OCI-LY3 (cell line): ENCODE results near the gene PIBF1.

Experiments used
- CTCF ChIP-seq: fragments of 200-600, 300-600 bp; sonication (generic); IDR thresholded peaks from 2 replicates; pipeline ENCODE4 v1.5.1; 2014; ENCODE audit warnings: antibody characterized with exemption, low read length, low read depth
- EZH2phosphoT487 ChIP-seq: fragments of 200-600 bp; shearing (Covaris generic); IDR thresholded peaks from 2 replicates; pipeline ENCODE4 v1.6.1; 2018; ENCODE audit warnings: antibody characterized with exemption, mixed run types, low read depth

DNA sequence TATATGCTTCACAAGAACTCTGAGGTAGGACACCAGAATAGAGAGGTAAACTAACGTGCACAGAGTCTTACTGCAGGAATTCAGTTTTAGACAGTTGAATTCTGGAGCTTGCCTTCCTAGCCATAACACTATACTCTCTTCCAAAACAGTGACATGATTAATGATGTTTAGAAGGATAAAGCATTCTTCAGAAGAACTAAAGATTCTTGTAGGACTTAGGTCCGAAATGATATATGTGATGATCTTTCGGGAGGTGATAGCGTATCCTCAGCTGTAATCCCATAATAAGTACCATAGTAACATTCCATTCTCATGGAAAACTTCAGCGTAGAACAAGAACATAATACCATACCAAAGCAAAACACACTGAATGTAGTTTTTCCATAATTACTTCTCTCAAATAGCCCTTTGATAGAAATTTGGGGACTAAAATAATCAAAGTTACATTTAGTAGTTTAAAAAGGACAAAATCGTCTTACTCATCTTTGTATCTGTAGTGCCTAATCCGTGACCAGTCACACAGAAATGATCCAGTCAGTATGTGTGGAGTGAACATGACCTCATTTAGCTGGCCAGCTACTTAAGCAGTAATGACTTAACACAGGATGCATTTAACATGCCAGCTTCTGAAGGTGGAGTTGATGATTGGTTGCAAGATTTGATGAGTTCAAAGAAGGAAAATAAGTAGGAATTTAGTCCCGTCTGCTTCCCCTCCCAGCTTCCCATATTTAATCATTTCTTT, 38.4 kb downstream of the PIBF1 start:
- TF ChIP-seq CTCF (no peak), EZH2phosphoT487 (no peak)
